A204.1 (cell line): ENCODE data around the gene PRSS1.
"Not testable (repeated sequence)": the region's sequence is repeated elsewhere in the genome, so short reads cannot be mapped to it uniquely, and the experiment has no call there.

ENCODE experiments used
- FAIRE-seq: peaks from 2 replicates; lab custom pipeline; 2012; peaks lifted over from hg19 to GRCh38; lab: Jason Lieb, UNC

PRSS1 gene

DNA sequence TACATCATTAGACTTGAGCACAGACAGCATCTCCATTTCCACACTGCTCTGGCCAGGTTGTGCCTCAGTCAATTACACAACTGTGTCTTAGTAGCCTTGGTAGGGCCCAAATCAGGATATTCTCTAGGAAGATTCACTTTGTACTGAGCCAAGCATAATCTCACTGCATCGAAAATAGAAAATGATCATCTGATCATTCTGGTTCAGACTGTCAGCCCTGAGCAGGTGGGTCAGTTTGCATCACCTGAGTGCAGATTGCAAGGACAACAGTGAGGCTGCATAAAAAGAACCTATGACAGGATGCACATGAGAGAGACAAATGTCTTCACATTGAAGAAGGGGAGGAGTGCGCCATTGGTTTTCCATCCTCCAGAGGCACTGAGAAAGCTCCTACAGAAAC is 862 bp upstream of the PRSS1 start:
- not testable (repeated sequence) for FAIRE-seq

DNA sequence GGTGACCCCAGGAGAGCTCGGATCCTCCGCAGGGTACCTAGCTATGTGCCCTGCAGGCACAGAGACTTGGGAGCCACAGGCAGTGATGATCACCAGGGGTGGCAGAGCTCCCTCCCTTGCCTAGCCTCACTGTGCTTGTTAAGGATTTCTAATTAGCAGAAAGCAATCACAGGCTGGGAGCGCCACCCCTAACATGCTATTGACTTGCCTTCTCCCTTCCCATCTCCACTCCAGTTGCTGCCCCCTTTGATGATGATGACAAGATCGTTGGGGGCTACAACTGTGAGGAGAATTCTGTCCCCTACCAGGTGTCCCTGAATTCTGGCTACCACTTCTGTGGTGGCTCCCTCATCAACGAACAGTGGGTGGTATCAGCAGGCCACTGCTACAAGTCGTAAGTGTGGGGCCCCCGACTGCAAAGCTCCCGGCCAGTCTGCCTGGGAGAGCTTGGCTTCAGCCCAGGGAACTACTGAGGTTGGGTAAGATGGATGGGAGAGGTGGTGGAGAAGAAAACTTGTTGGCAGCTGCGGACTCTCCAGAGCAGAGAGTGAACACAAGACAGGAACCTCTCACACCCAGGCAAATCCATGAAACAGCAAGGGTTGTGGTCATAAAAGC is 1.2 kb downstream of the PRSS1 start:
- FAIRE-seq, result no peak

DNA sequence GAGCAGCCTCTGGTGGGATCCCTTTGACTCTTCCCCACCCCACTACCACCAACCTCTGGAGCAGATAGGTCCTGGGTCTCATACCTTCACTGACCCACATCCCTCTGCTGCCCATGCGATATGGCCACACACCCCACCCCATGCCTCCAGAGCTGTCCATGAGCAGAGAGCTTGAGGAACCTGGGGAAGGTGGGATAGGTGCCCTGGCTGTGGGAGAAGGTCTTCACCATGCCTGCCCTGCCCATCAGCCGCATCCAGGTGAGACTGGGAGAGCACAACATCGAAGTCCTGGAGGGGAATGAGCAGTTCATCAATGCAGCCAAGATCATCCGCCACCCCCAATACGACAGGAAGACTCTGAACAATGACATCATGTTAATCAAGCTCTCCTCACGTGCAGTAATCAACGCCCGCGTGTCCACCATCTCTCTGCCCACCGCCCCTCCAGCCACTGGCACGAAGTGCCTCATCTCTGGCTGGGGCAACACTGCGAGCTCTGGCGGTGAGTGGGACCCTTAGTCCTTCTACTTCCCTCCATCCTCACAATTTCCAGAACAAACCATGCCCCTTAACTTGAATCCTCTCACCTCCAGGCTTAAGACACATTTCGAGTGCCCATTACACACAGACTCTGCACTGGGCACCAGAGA is 2.4 kb downstream of the PRSS1 start:
- not testable (repeated sequence) for FAIRE-seq

DNA sequence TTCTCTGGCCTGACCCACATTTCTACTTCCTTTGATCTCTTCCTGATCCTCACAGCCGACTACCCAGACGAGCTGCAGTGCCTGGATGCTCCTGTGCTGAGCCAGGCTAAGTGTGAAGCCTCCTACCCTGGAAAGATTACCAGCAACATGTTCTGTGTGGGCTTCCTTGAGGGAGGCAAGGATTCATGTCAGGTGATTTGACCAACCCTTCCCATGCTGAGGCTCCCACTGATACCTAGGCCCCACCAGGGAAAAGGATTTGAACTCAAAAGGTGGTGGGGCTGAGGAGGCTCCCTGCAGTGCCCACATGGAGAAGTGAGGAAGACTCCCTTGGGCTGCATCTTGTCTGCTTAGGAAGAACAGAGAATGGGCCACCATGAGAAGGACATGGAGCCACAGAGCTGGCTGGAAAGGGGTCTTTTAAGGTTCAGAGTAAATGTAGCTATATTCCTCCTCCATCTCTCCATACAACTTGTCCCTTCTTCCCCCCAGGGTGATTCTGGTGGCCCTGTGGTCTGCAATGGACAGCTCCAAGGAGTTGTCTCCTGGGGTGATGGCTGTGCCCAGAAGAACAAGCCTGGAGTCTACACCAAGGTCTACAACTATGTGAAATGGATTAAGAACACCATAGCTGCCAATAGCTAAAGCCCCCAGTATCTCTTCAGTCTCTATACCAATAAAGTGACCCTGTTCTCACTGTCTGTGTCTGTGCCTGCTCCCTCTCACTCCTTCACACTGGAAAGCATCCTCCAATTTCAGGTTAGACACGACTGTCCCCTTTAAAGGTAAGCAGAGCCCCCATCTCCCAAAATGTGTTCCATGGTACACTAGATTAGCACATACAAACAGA is 3.3 kb downstream of the PRSS1 start:
- FAIRE-seq, result no peak

DNA sequence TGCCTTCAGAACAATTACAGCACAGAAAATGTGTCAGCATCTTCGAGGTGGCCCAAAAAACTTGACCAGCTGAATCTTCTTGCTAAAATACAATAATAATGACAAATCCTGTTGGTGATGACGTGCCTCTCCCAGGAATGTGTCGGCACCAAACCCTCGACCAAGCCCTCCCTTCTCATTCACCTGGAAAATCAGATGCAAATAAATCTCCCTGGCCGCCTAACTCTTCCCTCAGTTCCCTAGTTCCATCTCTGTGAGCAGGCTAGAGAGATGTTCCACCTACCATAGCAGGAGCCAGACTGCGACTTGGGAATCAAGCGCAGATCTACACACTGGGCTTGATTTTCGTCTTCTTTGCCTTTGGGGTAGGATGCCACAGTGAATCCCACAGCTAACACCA is 4.1 kb downstream of the PRSS1 start:
- FAIRE-seq, result no peak

DNA sequence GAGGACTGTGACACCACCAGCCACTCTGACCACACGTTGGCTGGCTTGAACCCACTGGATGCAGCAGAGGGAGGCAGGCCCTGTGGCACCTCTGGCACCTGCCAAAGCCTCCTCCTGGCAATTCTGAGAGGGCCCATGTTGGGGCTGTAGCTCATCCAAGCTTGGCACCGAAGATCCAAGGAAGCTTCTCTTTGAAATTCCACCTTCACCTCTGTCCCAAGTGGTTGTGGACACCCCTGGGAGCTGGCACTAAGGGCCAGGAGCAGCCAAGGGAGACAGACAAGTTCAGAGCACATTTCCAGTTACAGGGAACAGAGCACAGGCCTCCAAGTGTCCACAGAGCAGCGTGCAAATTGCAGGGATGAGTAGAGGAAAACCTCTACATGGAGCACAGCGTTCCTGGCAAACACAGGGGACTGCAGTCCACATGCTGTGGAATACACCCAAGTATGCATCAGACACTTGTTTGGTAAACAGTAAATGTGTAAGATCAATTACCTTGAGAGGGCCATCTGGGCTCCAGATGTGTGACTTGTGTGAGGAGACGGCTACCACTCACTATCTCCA is 4.7 kb downstream of the PRSS1 start:
- FAIRE-seq, result not testable (repeated sequence)

DNA sequence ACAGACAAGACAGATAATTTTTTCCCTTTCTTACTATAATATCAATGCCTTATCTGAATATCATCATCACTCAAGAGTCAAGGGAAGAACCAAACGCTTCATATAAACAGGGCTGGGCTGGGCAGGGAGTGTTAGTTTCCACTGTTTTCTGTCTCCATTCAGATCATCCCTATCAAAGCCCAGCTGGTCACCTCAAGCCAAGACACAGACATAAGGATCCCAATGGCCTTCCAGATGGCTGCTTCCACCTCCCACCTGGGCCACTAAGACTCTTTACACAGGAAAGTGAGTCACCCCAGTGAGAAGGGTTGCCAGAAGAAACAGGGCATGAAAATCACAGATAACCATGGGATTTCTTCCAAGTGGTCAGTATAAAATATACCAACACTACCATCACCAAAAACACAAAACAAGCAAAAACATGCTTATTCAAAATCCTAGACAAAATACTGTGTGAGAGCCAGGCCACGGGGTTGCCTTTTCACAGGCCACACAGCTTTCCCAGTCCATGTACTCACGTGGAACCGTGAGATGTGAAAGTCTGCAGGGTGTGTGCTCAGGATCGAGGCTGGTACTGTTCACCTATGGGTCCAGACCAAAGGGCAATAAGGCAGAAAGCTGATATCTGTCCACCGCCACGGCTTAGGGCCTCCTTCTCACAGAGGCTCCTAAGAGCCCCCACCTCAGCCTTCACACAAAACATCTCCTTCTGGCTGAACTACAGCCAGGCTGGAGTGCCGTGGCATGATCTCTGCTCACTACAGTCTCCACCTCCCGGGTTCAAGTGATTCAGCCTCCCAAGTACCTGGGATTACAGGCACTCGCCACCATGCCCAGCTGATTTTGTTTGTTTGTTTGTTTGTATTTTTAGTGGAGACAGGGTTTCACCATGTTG is 5.7 kb downstream of the PRSS1 start:
- FAIRE-seq, result no peak

DNA sequence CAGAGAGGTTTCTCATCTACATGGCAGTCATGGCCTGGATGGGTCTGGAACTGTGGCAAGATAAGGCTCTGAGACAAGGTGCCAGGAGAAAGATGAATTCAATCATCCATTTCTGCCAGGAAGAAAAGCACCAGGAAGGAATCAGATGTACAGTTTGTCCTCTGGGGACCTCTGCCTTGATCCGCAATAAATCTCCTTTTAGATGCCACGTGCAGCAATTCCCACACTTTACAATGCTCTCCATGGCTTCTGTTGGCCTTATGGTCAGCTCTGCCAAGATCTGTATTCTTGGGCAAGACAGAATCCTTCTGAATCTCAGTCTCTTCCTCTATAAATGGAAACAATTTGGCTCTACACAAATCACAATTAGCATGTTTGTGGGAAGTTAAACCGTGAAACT is 9.0 kb downstream of the PRSS1 start:
- FAIRE-seq, result not testable (repeated sequence)

DNA sequence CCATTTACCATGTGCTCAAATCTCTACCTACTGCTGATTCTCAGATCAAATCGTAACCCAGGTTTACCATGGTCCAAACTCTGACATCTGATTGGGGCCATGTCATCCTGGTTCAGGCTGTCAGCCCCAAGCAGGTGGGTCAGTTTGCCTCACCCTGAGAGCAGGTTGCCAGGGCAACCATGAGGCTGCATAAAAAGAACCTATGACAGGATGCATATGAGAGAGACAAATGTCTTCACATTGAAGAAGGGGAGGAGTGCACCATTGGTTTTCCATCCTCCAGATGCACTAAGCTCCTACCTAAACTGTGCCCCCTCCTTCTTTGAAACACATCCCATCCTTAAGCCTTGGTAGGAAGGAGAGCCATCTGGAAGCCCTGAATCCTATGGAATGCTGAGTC is 10.2 kb downstream of the PRSS1 start:
- FAIRE-seq, result no peak

DNA sequence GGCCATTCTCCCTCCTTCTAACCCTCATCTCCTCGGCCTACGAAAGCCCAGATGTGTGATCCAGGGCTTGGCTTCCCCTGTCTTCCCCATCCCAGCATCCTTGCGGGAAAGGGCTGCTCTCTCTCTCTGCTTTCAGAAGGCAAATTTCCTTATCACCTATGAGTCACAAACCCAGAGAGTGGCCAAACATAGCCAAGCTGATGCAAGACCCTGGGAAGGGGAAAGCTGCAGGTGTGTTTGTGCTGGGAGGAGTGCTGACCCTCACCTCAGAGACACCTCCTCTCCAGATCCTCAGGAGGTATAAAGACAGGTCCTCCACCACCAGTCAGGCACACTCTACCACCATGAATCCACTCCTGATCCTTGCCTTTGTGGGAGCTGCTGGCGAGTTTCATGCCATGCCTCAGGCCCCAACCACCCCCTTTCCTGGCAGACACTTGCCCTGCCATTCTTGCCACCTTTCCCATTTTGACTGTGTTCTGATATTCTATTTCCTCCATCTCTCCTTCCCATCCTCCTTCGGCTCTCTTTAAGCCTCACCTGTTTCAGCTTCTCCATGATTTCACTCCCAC is 10.9 kb downstream of the PRSS1 start:
- FAIRE-seq, result no peak

DNA sequence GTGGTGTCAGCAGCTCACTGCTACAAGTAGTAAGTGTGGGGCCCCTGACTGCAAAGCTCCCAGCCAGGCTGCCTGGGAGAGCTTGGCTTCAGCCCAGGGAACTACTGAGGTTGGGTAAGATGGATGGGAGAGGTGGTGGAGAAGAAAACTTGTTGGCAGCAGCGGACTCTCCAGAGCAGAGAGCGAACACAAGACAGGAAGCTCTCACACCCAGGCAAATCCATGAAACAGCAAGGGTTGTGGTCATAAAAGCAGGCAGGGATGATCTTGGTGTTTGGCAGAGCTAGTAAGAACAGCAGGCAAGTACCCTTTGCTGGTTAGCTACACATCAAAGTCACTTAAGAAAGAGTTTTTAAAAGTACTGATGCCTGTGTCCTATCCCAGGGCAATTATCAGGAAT is 12.3 kb downstream of the PRSS1 start:
- not testable (repeated sequence) for FAIRE-seq

DNA sequence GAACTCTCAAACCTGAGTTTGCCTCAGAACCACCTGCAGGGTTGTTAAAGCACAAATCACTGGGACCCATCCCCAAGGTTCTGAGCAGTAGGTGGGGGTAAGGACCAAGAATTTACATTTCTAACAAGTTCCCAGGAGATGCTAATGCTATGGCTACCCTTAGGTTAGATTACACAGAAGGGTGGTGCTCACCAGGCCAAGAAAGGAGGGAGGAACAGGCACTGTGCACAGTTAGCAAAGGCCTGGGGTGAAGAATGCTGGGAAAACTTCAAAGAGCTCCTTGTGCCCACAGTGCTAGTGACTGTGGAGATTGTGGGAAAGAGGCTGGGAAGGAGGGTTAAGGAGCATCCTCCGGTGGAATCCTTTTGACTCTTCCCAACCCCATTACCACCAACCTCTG is 12.8 kb downstream of the PRSS1 start:
- FAIRE-seq, result no peak

DNA sequence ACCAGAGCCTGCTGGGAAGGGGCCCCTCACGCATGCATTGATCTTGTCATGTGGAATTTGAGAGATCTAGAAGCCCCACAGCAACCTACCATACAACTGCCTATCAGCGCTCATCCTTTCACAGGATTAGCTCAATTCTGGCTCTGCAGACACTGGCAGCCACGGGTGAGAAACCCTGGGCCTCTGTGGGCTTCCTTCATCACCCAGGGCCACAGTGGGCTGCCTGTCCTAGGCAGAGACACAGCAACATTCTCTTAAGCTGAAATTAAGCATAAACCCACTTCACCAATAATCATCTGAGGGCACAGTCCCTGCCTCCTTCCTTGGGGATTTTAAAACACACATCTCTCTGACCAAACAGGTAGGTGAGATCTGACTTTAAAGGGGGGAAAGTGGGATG is 18.2 kb downstream of the PRSS1 start:
- FAIRE-seq, result no peak

DNA sequence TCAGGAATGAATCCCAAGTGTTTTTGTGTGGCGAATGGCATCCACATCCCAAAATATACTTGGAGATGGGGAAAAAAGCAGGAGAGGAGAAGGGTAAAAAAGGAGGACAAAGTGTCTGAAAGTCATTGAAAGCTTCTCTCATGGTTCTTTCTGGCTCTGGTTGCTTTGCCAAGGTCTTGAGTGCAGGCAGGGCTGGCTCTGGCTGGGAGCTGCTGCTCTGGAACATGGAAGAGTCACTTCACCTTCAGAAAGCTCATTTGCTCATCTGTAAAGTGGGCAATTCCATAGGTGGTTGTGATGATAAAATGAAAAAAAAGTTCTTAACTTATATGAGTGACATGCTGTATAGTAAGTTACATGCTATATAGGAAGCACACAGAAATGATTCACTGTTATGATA is 18.6 kb downstream of the PRSS1 start:
- FAIRE-seq, result no peak

DNA sequence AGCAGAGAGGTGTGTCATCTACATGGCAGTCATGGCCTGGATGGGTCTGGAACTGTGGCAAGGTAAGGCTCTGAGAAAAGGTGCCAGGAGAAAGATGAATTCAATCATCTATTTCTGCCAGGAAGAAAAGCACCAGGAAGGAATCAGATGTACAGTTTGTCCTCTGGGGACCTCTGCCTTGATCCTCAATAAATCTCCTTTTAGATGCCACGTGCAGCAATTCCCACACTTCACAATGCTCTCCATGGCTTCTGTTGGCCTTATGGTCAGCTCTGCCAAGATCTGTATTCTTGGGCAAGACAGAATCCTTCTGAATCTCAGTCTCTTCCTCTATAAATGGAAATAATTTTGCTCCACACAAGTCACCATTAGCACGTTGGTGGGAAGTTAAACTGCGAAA is 19.6 kb downstream of the PRSS1 start:
- not testable (repeated sequence) for FAIRE-seq

DNA sequence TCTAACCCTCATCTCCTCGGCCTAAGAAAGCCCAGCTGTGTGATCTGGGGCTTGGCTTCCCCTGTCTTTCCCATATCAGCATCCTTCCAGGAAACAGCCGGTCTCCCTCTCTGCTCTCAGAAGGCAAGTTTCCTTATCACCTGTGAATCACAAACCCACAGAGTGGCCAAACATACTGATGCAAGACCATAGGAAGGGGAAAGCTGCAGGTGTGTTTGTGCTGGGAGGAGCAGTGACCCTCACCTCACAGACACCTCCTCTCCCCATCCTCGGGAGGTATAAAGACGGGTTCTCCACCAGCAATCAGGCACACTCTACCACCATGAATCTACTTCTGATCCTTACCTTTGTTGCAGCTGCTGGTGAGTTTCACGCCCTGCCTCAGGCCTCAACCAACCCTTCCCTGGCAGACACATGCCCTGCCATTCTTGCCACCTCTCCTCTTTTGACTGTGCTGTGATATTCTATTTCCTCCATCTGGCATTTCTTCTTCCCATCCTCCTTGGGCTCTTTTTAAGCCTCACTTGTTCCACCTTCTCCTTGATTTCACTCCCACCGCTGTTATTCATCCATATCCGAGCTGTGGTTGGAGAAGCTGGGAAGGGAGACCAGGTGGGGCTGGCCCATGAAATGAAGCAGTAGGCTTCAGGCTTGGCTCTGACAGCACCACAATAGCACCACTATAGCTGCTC is 21.5 kb downstream of the PRSS1 start, which contains the start of gene PRSS2:
Gene PRSS2, plus strand, starts transcription at position 310 of the 692 bp plus-strand sequence. Its CDS starts 13 bp downstream, at position 323.
- FAIRE-seq, result no peak

DNA sequence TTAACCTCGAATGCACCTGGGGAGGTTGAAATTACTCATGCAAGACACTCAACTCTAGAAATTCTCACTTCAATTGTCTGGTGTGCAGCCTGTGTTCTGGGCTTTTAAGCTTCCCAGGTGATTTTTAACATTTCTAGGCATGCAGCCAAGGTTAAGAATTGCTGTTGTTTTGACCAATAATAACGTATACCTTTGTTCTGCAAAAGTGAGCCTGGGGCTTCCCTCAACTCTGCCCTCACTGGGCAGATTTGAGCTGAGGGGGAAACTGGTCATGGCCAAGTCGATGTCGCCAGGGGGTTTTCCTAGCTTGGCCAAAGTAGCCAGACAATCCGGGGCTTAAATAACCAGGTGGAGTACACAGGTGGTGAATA is 22.1 kb downstream of the PRSS1 start:
- no peak for FAIRE-seq

DNA sequence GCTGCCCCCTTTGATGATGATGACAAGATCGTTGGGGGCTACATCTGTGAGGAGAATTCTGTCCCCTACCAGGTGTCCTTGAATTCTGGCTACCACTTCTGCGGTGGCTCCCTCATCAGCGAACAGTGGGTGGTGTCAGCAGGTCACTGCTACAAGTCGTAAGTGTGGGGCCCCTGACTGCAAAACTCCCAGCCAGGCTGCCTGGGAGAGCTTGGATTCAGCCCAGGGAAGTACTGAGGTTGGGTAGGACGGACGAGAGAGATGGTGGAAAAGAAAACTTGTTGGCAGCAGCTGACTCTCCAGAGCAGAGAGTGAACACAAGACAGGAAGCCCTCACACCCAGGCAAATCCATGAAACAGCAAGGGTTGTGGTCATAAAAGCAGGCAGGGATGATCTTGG is 22.8 kb downstream of the PRSS1 start:
- no peak for FAIRE-seq

DNA sequence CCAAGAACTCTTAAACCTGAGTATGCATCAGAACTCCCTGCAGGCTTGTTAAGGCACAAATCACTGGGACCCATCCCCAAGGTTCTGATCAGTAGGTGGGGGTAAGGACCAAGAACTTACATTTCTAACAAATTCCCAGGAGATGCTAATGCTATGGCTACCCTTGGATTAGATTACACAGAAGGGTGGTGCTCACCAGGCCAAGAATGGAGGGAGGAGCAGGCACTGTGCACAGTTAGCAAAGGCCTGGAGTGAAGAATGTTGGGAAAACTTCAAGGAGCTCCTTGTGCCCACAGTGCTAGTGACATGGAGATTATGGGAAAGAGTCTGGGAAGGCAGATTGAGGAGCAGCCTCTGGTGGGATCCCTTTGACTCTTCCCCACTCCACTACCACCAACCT is 23.4 kb downstream of the PRSS1 start:
- FAIRE-seq, result no peak

DNA sequence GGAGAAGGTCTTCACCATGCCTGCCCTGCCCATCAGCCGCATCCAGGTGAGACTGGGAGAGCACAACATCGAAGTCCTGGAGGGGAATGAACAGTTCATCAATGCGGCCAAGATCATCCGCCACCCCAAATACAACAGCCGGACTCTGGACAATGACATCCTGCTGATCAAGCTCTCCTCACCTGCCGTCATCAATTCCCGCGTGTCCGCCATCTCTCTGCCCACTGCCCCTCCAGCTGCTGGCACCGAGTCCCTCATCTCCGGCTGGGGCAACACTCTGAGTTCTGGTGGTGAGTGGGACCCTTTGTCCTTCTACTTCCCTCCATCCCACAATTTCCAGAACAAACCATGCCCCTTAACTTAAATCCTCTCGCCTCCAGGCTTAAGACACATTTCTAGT is 24.0 kb downstream of the PRSS1 start:
- FAIRE-seq, result no peak
